ENCODE data around the gene OR52A1. TPM values are rescaled to one million over a fixed set of nuclear protein-coding genes. Genes with fewer than 3 reads are reported as not detected.

Gene OR52A1
- total RNA-seq, 1 experiment from 2014 or later: not detected

DNA sequence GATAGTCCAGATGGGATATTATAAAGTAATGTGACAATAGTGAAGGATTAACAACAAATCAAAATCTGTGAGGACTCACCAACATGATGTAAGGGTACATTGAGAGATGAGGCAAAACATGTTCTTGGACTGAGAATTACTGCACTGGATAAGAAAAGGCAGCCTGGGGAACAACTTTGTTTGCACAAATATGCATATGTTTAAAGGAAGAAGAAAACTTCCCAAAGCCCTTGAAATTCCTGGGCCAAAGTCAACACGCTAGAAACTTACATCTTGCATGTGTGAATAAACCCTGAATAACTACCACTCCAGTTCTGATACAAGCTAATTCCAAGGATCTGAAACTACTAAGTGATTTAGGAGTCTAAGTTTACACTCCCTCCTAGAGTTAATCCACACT is 17.5 kb downstream of the OR52A1 start:
- DNase-seq (ENCODE audit: extremely low read depth, low read depth): no peak

GRCh38 chr11:5136261-5136660 is 18.3 kb downstream of the OR52A1 start:
- DNase-seq (ENCODE audit: extremely low read depth, low read depth): no peak

GRCh38 chr11:5131584-5132335 is 22.8 kb downstream of the OR52A1 start:
- DNase-seq (ENCODE audit: extremely low read depth, low read depth): no peak

- DNase-seq (ENCODE audit: extremely low read depth, low read depth): no peak
Observed at GRCh38 chr11:5129457-5129877, 25.1 kb downstream of the OR52A1 start.

GRCh38 chr11:5124891-5125620 is 29.5 kb downstream of the OR52A1 start:
- DNase-seq (ENCODE audit: extremely low read depth, low read depth): no peak

GRCh38 chr11:5123802-5124521 is 30.6 kb downstream of the OR52A1 start:
- peak; percentile 56 for DNase-seq (ENCODE audit: extremely low read depth, low read depth)

GRCh38 chr11:5118893-5119292 is 35.7 kb downstream of the OR52A1 start:
- no peak for DNase-seq (ENCODE audit: extremely low read depth, low read depth)

DNA sequence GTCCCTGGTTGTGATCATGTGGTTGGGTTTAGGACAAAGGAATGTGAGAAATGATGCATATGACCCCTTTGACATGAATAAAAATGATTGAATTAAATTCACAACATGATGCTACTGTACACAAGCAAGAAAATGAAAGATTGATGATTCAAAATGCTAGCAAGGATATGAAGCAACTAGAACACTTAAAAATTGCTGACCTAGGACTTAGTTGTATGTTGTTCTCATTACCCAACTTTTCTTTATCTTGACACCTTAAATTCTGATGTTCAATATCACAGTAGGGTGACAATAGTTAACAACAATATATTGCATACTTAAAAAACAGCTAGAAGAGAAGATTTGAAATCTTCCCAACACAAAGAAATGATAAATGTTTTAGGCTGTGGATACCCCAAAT is 37.0 kb downstream of the OR52A1 start:
- no peak for DNase-seq (ENCODE audit: extremely low read depth, low read depth)

DNA sequence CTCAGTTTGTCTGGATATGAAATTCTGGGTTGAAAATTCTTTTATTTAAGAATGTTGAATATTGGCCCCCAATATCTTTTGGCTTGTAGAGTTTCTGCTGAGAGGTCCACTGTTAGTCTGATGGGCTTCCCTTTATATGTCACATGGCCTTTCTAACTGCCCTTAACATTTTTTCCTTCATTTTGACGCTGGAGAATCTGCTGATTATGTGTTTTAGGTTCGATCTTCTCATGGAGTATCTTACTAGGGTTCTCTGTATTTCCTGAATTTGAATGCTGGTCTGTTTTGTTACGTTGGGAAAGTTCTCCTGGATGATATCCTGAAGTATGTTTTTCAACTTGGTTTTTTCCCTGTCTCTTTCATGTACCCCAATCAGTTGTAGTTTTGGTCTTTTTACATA is 39.2 kb downstream of the OR52A1 start:
- DNase-seq (ENCODE audit: extremely low read depth, low read depth): no peak

DNA sequence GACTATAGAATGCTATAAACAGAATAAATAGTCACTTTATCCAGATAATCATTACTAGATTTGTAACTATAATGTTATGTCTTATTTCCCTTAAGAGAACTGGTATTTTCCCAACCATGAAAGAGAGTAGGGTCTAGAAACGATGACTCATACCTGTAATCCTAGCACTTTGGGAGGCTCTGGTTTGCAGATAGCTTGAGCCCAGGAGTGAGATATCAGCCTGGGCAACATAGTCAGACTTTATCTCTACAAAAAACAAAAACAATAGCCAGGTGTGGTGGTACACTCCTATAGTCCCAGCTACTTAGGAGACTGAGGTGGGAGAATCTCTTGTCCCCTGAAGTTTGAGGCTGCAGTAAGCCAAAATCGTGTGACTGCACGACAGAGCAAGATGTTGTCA is 47.3 kb downstream of the OR52A1 start:
- no peak for DNase-seq (ENCODE audit: extremely low read depth, low read depth)

- no peak for DNase-seq (ENCODE audit: extremely low read depth, low read depth)
Observed at GRCh38 chr11:5103066-5103465, 51.5 kb downstream of the OR52A1 start.

DNA sequence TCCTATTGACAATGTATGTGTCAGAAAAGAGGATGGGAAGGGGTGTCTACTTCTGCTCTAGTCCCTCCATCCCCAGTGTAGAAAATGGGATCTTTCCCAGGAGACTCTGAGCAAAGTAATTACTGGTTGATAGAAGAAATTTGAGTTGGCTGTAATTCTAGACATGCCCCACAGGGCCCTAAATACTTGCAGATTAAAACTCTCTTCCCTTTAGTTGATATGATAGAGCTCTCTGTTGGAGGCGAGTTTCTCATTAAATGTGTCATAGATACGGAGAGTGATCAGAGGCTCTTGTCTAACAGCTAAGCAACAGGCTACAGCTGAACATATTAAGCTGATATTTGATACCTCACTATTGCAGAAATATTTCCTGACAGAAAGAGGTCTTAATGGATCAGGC is 52.3 kb downstream of the OR52A1 start:
- no peak for DNase-seq (ENCODE audit: extremely low read depth, low read depth)

- no peak for DNase-seq (ENCODE audit: extremely low read depth, low read depth)
Observed at GRCh38 chr11:5096011-5096410, 58.5 kb downstream of the OR52A1 start.

Other genes starting within 250 kb of the OR52A1 start
- not detected in 2 replicates for gene OR51G2, start 235.4 kb downstream of the OR52A1 start, total RNA-seq (2014; rRNA removed; shearing (Covaris generic))
- gene OR51G1, start 230.4 kb downstream of the OR52A1 start, total RNA-seq (2014; rRNA removed; shearing (Covaris generic)): not detected in 2 replicates
- gene OR51A4, start 207.2 kb downstream of the OR52A1 start, total RNA-seq (2014; rRNA removed; shearing (Covaris generic)): not detected in 2 replicates
- gene OR51A2, start 199.0 kb downstream of the OR52A1 start, total RNA-seq (2014; rRNA removed; shearing (Covaris generic)): not detected in 2 replicates
- not detected in 2 replicates for gene OR51L1, start 159.9 kb downstream of the OR52A1 start, total RNA-seq (2014; rRNA removed; shearing (Covaris generic))
- gene OR52J3, start 108.2 kb downstream of the OR52A1 start, total RNA-seq (2014; rRNA removed; shearing (Covaris generic)): not detected in 2 replicates
- not detected in 2 replicates for gene OR52E2, start 95.1 kb downstream of the OR52A1 start, total RNA-seq (2014; rRNA removed; shearing (Covaris generic))
- gene OR52E1, start 85.2 kb downstream of the OR52A1 start, total RNA-seq (2014; rRNA removed; shearing (Covaris generic)): not detected in 2 replicates
- gene OR52A5, start 16.4 kb downstream of the OR52A1 start, total RNA-seq (2014; rRNA removed; shearing (Covaris generic)): not detected in 2 replicates
- not detected in 2 replicates for gene OR51V1, start 45.9 kb upstream of the OR52A1 start, total RNA-seq (2014; rRNA removed; shearing (Covaris generic))
- not detected in 2 replicates for gene HBB, start 72.3 kb upstream of the OR52A1 start, total RNA-seq (2014; rRNA removed; shearing (Covaris generic))
- not detected in 2 replicates for gene HBD, start 79.7 kb upstream of the OR52A1 start, total RNA-seq (2014; rRNA removed; shearing (Covaris generic))
- not detected in 2 replicates for gene HBG1, start 95.1 kb upstream of the OR52A1 start, total RNA-seq (2014; rRNA removed; shearing (Covaris generic))
- not detected in 2 replicates for gene HBG2, start 100.0 kb upstream of the OR52A1 start, total RNA-seq (2014; rRNA removed; shearing (Covaris generic))
- gene HBE1, start 115.2 kb upstream of the OR52A1 start, total RNA-seq (2014; rRNA removed; shearing (Covaris generic)): 0.29 and 1.2 TPM in 2 replicates
- gene OR51B4, start 147.2 kb upstream of the OR52A1 start, total RNA-seq (2014; rRNA removed; shearing (Covaris generic)): not detected in 2 replicates
- not detected in 2 replicates for gene OR51B2, start 169.5 kb upstream of the OR52A1 start, total RNA-seq (2014; rRNA removed; shearing (Covaris generic))
- 0.35 TPM in 1 of 2 replicates, not detected in the other for gene OR51B5, start 188.8 kb upstream of the OR52A1 start, total RNA-seq (2014; rRNA removed; shearing (Covaris generic))
- not detected in 2 replicates for gene OR51B6, start 196.8 kb upstream of the OR52A1 start, total RNA-seq (2014; rRNA removed; shearing (Covaris generic))
- gene OR51M1, start 229.1 kb upstream of the OR52A1 start, total RNA-seq (2014; rRNA removed; shearing (Covaris generic)): not detected in 2 replicates

Data from NCI-H460 (cell line).